Glomerular visceral epithelial cell (primary cell): ENCODE data around the gene C1GALT1C1.
"Not testable (repeated sequence)": the region's sequence is repeated elsewhere in the genome, so short reads cannot be mapped to it uniquely, and the experiment has no call there.

Source experiments
- DNase-seq: peaks from one replicate; pipeline ENCODE4 v3.0.0-alpha.2; 2016; ENCODE audit errors: extremely low spot score

C1GALT1C1 gene

GRCh38 chrX:120629667-120630537 is at the start of gene C1GALT1C1:
C1GALT1C1 (minus strand) TSS chrX:120630054; CDS start chrX:120627166, 2,888 bp downstream.
- peak; percentile 93 for DNase-seq

- no peak for DNase-seq
Measured at GRCh38 chrX:120677004-120677652, 47.3 kb upstream of the C1GALT1C1 start.

- DNase-seq = no peak
Measured at GRCh38 chrX:120672841-120673530, 43.1 kb upstream of the C1GALT1C1 start.

GRCh38 chrX:120672389-120672788 is 42.5 kb upstream of the C1GALT1C1 start:
- peak; percentile 49 for DNase-seq

- DNase-seq = no peak
Measured at GRCh38 chrX:120671963-120672362, 42.1 kb upstream of the C1GALT1C1 start.

- no peak for DNase-seq
Measured at GRCh38 chrX:120668357-120668756, 38.5 kb upstream of the C1GALT1C1 start.

- not testable (repeated sequence) for DNase-seq
Measured at GRCh38 chrX:120664535-120664934, 34.7 kb upstream of the C1GALT1C1 start.

- peak; percentile 8 for DNase-seq
Measured at GRCh38 chrX:120664081-120664480, 34.2 kb upstream of the C1GALT1C1 start.

GRCh38 chrX:120662662-120663061 is 32.8 kb upstream of the C1GALT1C1 start:
- DNase-seq = no peak

GRCh38 chrX:120660637-120661036 is 30.8 kb upstream of the C1GALT1C1 start:
- no peak for DNase-seq

- no peak for DNase-seq
Measured at GRCh38 chrX:120653000-120653399, 23.1 kb upstream of the C1GALT1C1 start.

- not testable (repeated sequence) for DNase-seq
Measured at GRCh38 chrX:120652256-120652655, 22.4 kb upstream of the C1GALT1C1 start.

GRCh38 chrX:120647127-120647526 is 17.3 kb upstream of the C1GALT1C1 start:
- peak; percentile 11 for DNase-seq

- DNase-seq = no peak
Measured at GRCh38 chrX:120642871-120643270, 13.0 kb upstream of the C1GALT1C1 start.

- no peak for DNase-seq
Measured at GRCh38 chrX:120638619-120639018, 8.8 kb upstream of the C1GALT1C1 start.

- no peak for DNase-seq
Measured at GRCh38 chrX:120625371-120625770, 4.5 kb downstream of the C1GALT1C1 start.

- no peak for DNase-seq
Measured at GRCh38 chrX:120617996-120618630, 11.7 kb downstream of the C1GALT1C1 start.

- DNase-seq = no peak
Measured at GRCh38 chrX:120614816-120615215, 15.0 kb downstream of the C1GALT1C1 start.

- no peak for DNase-seq
Measured at GRCh38 chrX:120612086-120612485, 17.8 kb downstream of the C1GALT1C1 start.

GRCh38 chrX:120604361-120604782 is 25.5 kb downstream of the C1GALT1C1 start:
- DNase-seq = peak; percentile 16

- peak; percentile 90 for DNase-seq
Measured at GRCh38 chrX:120603707-120604360, 26.0 kb downstream of the C1GALT1C1 start, which contains the start of gene MCTS1. MCTS1 (plus strand) TSS chrX:120604101; CDS start chrX:120604237, 136 bp downstream.
